Mucosa of stomach (tissue), 1 donor: ENCODE data around the gene CASP8AP2.
"Not testable (repeated sequence)": the region's sequence is repeated elsewhere in the genome, so short reads cannot be mapped to it uniquely, and the experiment has no call there.

Experiments used
- H3K27me3 ChIP-seq: one replicate; pipeline ENCODE4 v1.7.0; 2013; ENCODE audit warnings: mild to moderate bottlenecking, low read length; ENCODE audit not compliant: control insufficient read depth, insufficient read depth
- H3K36me3 ChIP-seq: one replicate; pipeline ENCODE4 v1.7.0; 2013; ENCODE audit warnings: low read length; ENCODE audit not compliant: control insufficient read depth, insufficient read depth
- H3K4me1 ChIP-seq: one replicate; pipeline ENCODE4 v1.7.0; 2013; ENCODE audit warnings: mild to moderate bottlenecking, low read length; ENCODE audit not compliant: control insufficient read depth, insufficient read depth
- H3K4me3 ChIP-seq: one replicate; pipeline ENCODE4 v1.7.0; 2013; ENCODE audit warnings: low read length
- H3K9ac ChIP-seq: one replicate; pipeline ENCODE4 v1.7.0; 2013; ENCODE audit warnings: mild to moderate bottlenecking, low read length, moderate library complexity
- H3K9me3 ChIP-seq: one replicate; pipeline ENCODE4 v1.7.0; 2013; ENCODE audit warnings: mild to moderate bottlenecking, low read length, moderate library complexity; ENCODE audit not compliant: control insufficient read depth
- donor health status: Pancreatic carcinoma.

The CASP8AP2 gene

DNA sequence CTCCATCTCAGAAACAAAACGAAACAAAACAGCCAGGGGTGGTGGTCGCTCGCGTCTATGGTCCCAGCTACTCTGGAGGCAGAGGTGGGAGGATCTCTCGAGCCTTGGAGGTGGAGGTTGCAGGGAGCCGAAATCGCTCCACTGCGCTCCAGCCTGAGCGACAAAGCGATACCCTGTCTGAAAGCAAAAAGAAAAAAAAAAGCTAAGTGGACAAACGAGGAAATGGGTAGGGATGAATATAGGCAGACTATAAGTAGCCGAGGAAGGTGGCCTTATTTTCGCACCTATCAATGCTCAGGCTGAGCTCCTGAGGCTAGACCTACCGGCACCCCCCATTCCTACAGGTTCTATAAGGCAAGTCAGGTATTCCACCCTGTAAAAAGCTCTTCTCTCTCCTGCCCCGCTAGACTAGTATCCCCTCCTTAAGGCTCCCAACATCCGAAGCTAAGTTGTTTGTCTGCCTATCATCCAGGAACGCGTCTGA lies 650 bp upstream of the CASP8AP2 start:
- H3K4me1 ChIP-seq: peaks cover 7% of the 10 kb centered on the region
- H3K4me3 ChIP-seq: peak overlapping the region; percentile 94
- H3K9ac ChIP-seq: peak overlapping the region; percentile 93
- no peaks in the 10 kb centered on the region for H3K36me3 ChIP-seq
- no peaks in the 10 kb centered on the region for H3K9me3 ChIP-seq
- no peaks in the 10 kb centered on the region for H3K27me3 ChIP-seq

GRCh38 chr6:89830170-89830809 lies 610 bp downstream of the CASP8AP2 start:
- no peaks in the 10 kb centered on the region for H3K9me3 ChIP-seq
- H3K9ac ChIP-seq: peak overlapping the region; percentile 93
- H3K4me1 ChIP-seq: peaks cover 7% of the 10 kb centered on the region
- H3K4me3 ChIP-seq: peak overlapping the region; percentile 52
- no peaks in the 10 kb centered on the region for H3K36me3 ChIP-seq
- H3K27me3 ChIP-seq: no peaks in the 10 kb centered on the region

GRCh38 chr6:89834884-89835792 lies 5.5 kb downstream of the CASP8AP2 start:
- no peaks in the 10 kb centered on the region for H3K36me3 ChIP-seq

DNA sequence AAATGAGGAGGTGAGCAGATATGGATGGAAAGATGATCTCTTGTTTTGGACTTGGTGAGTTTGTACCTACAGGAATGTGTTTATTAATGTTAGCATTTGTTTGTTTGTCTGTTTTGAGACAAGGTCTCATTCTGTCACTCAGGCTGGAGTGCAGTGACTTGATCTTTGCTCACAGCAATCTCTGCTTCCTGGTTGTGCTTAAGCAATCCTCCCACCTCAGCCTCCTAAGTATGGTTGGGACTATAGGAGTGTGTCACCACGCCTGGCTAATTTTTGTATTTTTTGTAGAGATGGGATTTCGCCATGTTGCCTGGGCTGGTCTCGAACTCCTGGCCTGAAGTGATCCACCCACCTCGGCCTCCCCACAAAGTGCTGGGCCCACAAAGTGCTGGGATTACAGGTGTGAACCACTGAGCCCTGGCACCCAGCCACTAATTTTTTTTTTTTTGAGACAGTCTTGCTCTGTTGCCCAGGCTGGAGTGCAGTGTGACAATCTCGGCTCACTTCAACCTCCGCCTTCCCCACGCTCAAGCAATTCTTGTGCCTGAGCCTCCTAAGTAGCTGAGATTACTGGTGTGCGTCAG lies 7.1 kb downstream of the CASP8AP2 start:
- Histone ChIP-seq H3K36me3 (no peaks in the 10 kb centered on the region), H3K4me3 (no peak overlapping the region), H3K9me3 (no peaks in the 10 kb centered on the region), H3K27me3 (no peaks in the 10 kb centered on the region), H3K9ac (no peak overlapping the region), H3K4me1 (no peaks in the 10 kb centered on the region)

More at GRCh38 chr6:89834884-89835792, 5.5 kb downstream of the CASP8AP2 start:
- H3K9ac ChIP-seq: no peak overlapping the region
- no peaks in the 10 kb centered on the region for H3K27me3 ChIP-seq
- no peak overlapping the region for H3K4me3 ChIP-seq
- peaks cover 7% of the 10 kb centered on the region for H3K4me1 ChIP-seq
- no peaks in the 10 kb centered on the region for H3K9me3 ChIP-seq

- H3K9me3 ChIP-seq: no peaks in the 10 kb centered on the region
- no peak overlapping the region for H3K4me3 ChIP-seq
- no peaks in the 10 kb centered on the region for H3K36me3 ChIP-seq
- peaks cover 6% of the 10 kb centered on the region for H3K4me1 ChIP-seq
- H3K9ac ChIP-seq: no peak overlapping the region
- no peaks in the 10 kb centered on the region for H3K27me3 ChIP-seq
Observed at GRCh38 chr6:89840538-89840937, 10.9 kb downstream of the CASP8AP2 start.

GRCh38 chr6:89842228-89842627 lies 12.5 kb downstream of the CASP8AP2 start:
- Histone ChIP-seq H3K27me3 (no peaks in the 10 kb centered on the region), H3K4me3 (no peak overlapping the region), H3K36me3 (no peaks in the 10 kb centered on the region), H3K4me1 (peaks cover 6% of the 10 kb centered on the region), H3K9me3 (no peaks in the 10 kb centered on the region), H3K9ac (no peak overlapping the region)

DNA sequence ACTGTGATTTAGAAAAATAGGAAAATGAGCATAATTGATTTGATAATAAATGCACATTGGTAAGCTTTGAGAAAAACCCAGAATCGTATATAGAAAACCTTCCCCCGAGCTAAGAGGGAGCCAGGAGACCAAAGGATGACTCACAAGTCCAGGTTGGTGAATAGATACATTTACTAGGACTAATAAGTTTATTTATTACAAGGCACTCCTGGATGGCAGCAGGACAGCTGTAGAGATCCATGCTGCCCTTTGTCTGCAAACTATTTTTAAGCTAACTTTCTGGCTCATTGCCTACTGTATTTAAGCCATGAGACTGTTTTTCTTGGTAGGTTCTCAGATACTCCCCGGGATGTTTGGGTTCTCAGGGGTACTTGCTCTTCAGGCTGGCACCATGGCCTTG lies 13.4 kb downstream of the CASP8AP2 start:
- no peaks in the 10 kb centered on the region for H3K36me3 ChIP-seq
- H3K9me3 ChIP-seq: no peaks in the 10 kb centered on the region
- H3K9ac ChIP-seq: no peak overlapping the region
- peaks cover 6% of the 10 kb centered on the region for H3K4me1 ChIP-seq
- no peaks in the 10 kb centered on the region for H3K27me3 ChIP-seq
- no peak overlapping the region for H3K4me3 ChIP-seq

- not testable (repeated sequence) for H3K9ac ChIP-seq, H3K4me1 ChIP-seq, H3K9me3 ChIP-seq, H3K36me3 ChIP-seq, H3K4me3 ChIP-seq, H3K27me3 ChIP-seq
Observed at GRCh38 chr6:89847513-89847912, 17.8 kb downstream of the CASP8AP2 start.

DNA sequence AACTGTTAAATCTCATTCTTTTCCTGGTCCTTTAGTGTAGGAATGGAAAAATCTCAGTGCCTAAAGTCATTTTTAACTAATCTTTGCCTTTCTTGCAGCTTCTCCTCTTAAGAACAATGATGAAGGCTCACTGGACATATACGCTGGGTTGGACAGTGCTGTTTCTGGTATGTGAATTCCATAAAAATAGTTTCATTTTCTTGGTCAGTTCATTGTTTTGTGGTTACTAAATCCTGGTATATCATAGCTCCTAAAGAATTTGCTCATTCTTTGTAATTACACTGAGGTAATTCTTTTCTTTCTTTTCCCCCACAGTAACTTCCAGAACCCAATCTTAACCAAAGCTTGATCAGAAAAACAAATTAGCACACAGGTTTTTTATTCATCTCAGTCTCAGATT lies 23.4 kb downstream of the CASP8AP2 start:
- no peaks in the 10 kb centered on the region for H3K4me1 ChIP-seq
- H3K9me3 ChIP-seq: no peaks in the 10 kb centered on the region
- H3K36me3 ChIP-seq: no peaks in the 10 kb centered on the region
- no peaks in the 10 kb centered on the region for H3K27me3 ChIP-seq
- no peak overlapping the region for H3K9ac ChIP-seq
- H3K4me3 ChIP-seq: no peak overlapping the region

- Histone ChIP-seq H3K4me1 (no peaks in the 10 kb centered on the region), H3K27me3 (no peaks in the 10 kb centered on the region), H3K36me3 (no peaks in the 10 kb centered on the region), H3K4me3 (no peak overlapping the region), H3K9ac (no peak overlapping the region), H3K9me3 (no peaks in the 10 kb centered on the region)
Observed at GRCh38 chr6:89858041-89858440, 28.4 kb downstream of the CASP8AP2 start.

- Histone ChIP-seq H3K4me1 (no peaks in the 10 kb centered on the region), H3K4me3 (no peak overlapping the region), H3K36me3 (no peaks in the 10 kb centered on the region), H3K9me3 (no peaks in the 10 kb centered on the region), H3K9ac (no peak overlapping the region), H3K27me3 (no peaks in the 10 kb centered on the region)
Observed at GRCh38 chr6:89859744-89860143, 30.1 kb downstream of the CASP8AP2 start.

- Histone ChIP-seq H3K27me3 (no peaks in the 10 kb centered on the region), H3K9me3 (no peaks in the 10 kb centered on the region), H3K36me3 (no peaks in the 10 kb centered on the region), H3K9ac (no peak overlapping the region), H3K4me3 (no peak overlapping the region), H3K4me1 (no peaks in the 10 kb centered on the region)
Observed at GRCh38 chr6:89862273-89862672, 32.6 kb downstream of the CASP8AP2 start.
